ENCODE measurements around the gene RTN4R. TPM values are rescaled to one million over a fixed set of nuclear protein-coding genes. Genes with fewer than 3 reads are reported as not detected.

Gene RTN4R
- total and polyA plus RNA-seq, 9 donors: 0.48 to 8.2 (median 1.8) TPM; not detected in 1

DNA sequence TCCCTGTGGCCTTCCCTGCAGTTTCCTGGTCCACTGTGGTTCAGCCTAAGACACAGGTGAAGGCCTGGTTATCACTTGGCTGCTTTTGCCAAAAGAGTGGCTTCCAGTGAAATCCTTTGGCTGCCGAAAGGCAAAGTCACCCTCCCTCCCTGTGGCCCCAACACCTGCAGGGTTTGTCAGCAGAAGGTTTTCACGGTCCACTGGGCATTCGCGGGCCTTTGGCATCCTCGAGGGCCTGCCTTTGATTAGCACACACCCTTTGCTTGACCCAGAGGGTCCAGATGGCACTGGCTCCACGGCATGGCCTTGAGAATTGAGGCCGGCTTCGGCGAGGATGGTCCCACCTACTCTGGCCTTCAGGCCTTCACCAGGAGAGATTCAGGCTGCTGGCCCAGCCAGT is 35.3 kb downstream of the RTN4R start:
- no peak for DNase-seq
- 49 to 74% (median 68%) methylated on average over 5 to 9 of the region's 9 CpGs for WGBS, 3 donors
- H3K27ac ChIP-seq: no peak overlapping the region
- TF ChIP-seq POLR2A (IDR thresholded peaks at IDR 0.05) (no peak), EP300 (IDR thresholded peaks at IDR 0.05) (no peak)
- TF ChIP-seq, protein P1, sequence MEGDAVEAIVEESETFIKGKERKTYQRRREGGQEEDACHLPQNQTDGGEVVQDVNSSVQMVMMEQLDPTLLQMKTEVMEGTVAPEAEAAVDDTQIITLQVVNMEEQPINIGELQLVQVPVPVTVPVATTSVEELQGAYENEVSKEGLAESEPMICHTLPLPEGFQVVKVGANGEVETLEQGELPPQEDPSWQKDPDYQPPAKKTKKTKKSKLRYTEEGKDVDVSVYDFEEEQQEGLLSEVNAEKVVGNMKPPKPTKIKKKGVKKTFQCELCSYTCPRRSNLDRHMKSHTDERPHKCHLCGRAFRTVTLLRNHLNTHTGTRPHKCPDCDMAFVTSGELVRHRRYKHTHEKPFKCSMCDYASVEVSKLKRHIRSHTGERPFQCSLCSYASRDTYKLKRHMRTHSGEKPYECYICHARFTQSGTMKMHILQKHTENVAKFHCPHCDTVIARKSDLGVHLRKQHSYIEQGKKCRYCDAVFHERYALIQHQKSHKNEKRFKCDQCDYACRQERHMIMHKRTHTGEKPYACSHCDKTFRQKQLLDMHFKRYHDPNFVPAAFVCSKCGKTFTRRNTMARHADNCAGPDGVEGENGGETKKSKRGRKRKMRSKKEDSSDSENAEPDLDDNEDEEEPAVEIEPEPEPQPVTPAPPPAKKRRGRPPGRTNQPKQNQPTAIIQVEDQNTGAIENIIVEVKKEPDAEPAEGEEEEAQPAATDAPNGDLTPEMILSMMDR (IDR thresholded peaks at IDR 0.05): no peak
- no peak overlapping the region for H3K4me3 ChIP-seq
- H3K27me3 ChIP-seq: no peaks in the 10 kb centered on the region
- intact Hi-C loops (cut with DNase I): no loop called here
- no peaks in the 10 kb centered on the region for H3K9me3 ChIP-seq
- peaks cover 10% of the 10 kb centered on the region for H3K4me1 ChIP-seq (ENCODE audit: insufficient read depth)
- no peaks in the 10 kb centered on the region for H3K36me3 ChIP-seq

DNA sequence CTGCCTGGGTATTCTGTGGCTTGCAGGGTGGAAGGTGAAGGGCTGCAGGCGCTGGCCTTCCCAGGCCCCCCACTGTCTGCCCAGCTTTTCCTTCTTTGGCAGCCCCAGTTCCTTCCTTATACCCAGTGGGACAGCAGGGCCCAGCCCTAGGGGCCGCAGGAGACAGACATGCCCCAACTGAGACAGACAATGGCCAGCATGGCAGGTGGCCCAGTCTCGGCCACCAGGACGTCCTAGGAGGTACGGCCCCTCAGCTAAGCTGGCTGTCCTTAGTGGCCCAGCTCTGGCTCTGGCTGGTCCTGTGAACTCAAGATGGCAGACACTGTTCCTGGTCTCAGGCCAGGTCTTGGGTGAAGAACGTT is 35.9 kb downstream of the RTN4R start:
- DNase-seq: no peak
- intact Hi-C loops (cut with DNase I): no loop called here
- TF ChIP-seq, protein P1 (IDR thresholded peaks at IDR 0.05): no peak
- TF ChIP-seq EP300 (IDR thresholded peaks at IDR 0.05): no peak
- TF ChIP-seq POLR2A (IDR thresholded peaks at IDR 0.05): no peak

DNA sequence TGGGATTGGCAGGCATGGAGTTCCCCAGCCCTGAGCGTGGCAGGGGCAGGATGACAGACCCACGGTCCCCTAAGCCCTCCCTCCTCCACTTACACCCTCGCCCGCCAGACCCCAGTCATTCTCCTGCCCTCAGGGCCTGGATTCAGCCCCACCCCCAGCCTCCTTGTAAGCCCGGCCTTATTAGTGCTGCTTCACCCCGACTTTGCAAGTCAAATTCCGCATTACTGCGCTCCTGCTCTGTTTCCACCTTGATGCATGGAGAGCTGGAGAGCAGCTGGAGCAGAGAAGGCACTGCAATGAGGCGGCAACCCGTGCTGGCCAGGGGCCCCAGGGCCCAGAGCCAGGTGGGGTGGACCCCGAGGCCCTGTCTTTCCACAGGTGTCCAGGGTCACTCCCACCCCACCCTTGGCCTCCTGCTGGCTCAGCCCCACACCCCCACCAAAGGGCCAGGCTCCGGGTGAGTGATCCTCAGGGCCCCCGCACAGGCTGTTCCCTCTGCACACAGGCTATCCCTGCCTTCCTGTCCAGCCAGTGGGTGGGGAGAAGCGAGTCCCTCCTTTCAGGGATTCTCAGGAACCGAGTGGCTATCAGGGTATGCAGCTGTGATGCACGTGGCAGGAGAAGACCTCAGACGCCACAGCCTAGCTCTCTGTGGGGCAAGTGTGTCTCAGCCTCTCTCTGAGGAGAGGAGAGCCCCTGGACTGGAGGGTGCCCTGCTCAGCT is 36.4 kb downstream of the RTN4R start:
- intact Hi-C loops (cut with DNase I): no loop called here
- Histone ChIP-seq H3K4me1 (ENCODE audit: insufficient read depth) (no peaks in the 10 kb centered on the region), H3K9me3 (no peaks in the 10 kb centered on the region), H3K27ac (no peak overlapping the region), H3K4me3 (no peak overlapping the region), H3K36me3 (no peaks in the 10 kb centered on the region), H3K27me3 (no peaks in the 10 kb centered on the region)
- DNase-seq: no peak
- no peak for TF ChIP-seq POLR2A (IDR thresholded peaks at IDR 0.05)
- no peak for TF ChIP-seq EP300 (IDR thresholded peaks at IDR 0.05)
- TF ChIP-seq, protein P1 (IDR thresholded peaks at IDR 0.05): no peak
- 81 to 88% (median 87%) methylated on average over 17 of the region's 17 CpGs for WGBS, 3 donors

More for the DNA sequence above, 35.9 kb downstream of the RTN4R start:
- WGBS, 3 donors: 89 to 94% (median 92%) methylated on average over 6 of the region's 6 CpGs
- Histone ChIP-seq H3K36me3 (no peaks in the 10 kb centered on the region), H3K9me3 (no peaks in the 10 kb centered on the region), H3K27me3 (no peaks in the 10 kb centered on the region), H3K4me3 (no peak overlapping the region), H3K27ac (no peak overlapping the region), H3K4me1 (ENCODE audit: insufficient read depth) (peaks cover 4% of the 10 kb centered on the region)

DNA sequence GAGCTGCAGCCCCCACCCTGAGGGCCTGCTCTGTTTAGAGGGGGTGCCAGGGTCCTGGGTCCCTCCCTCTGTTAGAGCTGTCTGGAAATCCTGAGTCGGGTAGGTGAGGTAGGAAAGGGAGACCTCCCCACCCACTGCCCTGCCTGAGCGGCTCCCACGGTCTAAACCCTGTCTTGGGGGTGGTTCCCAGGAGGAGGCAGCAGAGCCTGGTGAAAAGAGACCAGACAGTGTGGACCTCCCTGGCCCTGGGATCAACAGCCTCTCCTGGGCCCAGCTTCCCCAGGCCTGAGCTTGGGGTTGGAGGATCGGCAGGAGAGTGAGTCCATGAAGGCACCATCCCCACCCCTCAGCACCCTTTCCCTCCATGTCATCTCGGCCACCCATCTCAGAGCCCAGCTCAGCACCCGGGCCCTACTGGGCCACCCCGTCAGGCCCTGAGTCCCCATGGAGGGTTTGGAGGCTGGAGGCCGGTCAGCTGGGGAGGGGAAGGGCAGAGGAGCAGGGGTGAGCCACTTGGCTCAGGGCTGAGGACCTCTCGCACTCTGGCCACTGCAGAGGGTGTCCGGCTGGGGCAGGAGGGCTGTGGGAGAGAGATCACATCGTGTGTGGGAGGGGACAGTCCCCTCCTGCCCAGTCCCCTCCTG is 37.2 kb downstream of the RTN4R start:
- TF ChIP-seq, protein P1 (IDR thresholded peaks at IDR 0.05): no peak
- TF ChIP-seq EP300 (IDR thresholded peaks at IDR 0.05): no peak
- TF ChIP-seq POLR2A (IDR thresholded peaks at IDR 0.05): no peak
- no peaks in the 10 kb centered on the region for H3K9me3 ChIP-seq
- intact Hi-C loops (cut with DNase I): no loop called here
- H3K36me3 ChIP-seq: no peaks in the 10 kb centered on the region
- DNase-seq: no peak
- H3K27me3 ChIP-seq: no peaks in the 10 kb centered on the region
- H3K4me3 ChIP-seq: no peak overlapping the region
- no peak overlapping the region for H3K27ac ChIP-seq
- 80 to 89% (median 84%) methylated on average over 11 of the region's 11 CpGs for WGBS, 3 donors
- no peaks in the 10 kb centered on the region for H3K4me1 ChIP-seq (ENCODE audit: insufficient read depth)

Data from ovary (tissue), 9 donors.